IMR-90 (cell line): ENCODE results near the gene PRKAG2.

Experiments used
- CEBPB ChIP-seq: IDR thresholded peaks from 2 replicates; pipeline ENCODE4 v1.6.1; 2012; ENCODE audit warnings: low read depth, low read length, improper control_type of control experiment
- CTCF ChIP-seq: conservative IDR thresholded peaks from 2 replicates; pipeline ENCODE4 v1.5.1; 2012; ENCODE audit warnings: mild to moderate bottlenecking, low read depth, low read length, improper control_type of control experiment
- ELK1 ChIP-seq: fragments of 150-350 bp; IDR thresholded peaks from 2 replicates; pipeline ENCODE4 v1.6.1; 2016; ENCODE audit warnings: low read depth, mild to moderate bottlenecking, low read length, moderate library complexity, borderline replicate concordance
- FOS ChIP-seq: fragments of 150-350 bp; IDR thresholded peaks from 2 replicates; pipeline ENCODE4 v1.6.1; 2016; ENCODE audit warnings: low read depth, low read length
- MAFK ChIP-seq: IDR thresholded peaks from 2 replicates; pipeline ENCODE4 v1.6.1; 2012; ENCODE audit warnings: low read depth, low read length, improper control_type of control experiment
- MXI1 ChIP-seq: IDR thresholded peaks from 2 replicates; pipeline ENCODE4 v1.6.1; 2012; ENCODE audit warnings: low read depth, mild to moderate bottlenecking, low read length, moderate library complexity, borderline replicate concordance
- POLR2A ChIP-seq: IDR thresholded peaks from 2 replicates; pipeline ENCODE4 v1.6.1; 2012; ENCODE audit warnings: mild to moderate bottlenecking, low read depth, low read length
- RAD21 ChIP-seq: IDR thresholded peaks from 2 replicates; pipeline ENCODE4 v1.6.1; 2012; ENCODE audit warnings: low read length, improper control_type of control experiment
- RFX5 ChIP-seq: IDR thresholded peaks from 2 replicates; pipeline ENCODE4 v1.8.0; 2012; ENCODE audit warnings: low read depth, mild to moderate bottlenecking, low read length, moderate library complexity
- SMC3 ChIP-seq: fragments of 150-350 bp; IDR thresholded peaks from 2 replicates; pipeline ENCODE4 v1.6.1; 2016; ENCODE audit warnings: low read depth, mild to moderate bottlenecking, antibody characterized with exemption, low read length, moderate library complexity
- USF2 ChIP-seq: fragments of 150-350 bp; IDR thresholded peaks from 2 replicates; pipeline ENCODE4 v1.6.1; 2017; ENCODE audit warnings: mild to moderate bottlenecking, antibody characterized with exemption, low read length, low read depth

GRCh38 chr7:151717918-151718317, 159.0 kb downstream of the PRKAG2 start:
- TF ChIP-seq CEBPB (no peak), CTCF (no peak), FOS (no peak), POLR2A (no peak), RFX5 (no peak), SMC3 (no peak), RAD21 (no peak), MAFK (no peak), USF2 (no peak), MXI1 (no peak), ELK1 (no peak)
